NT2/D1 (cell line): ENCODE measurements around the gene CAMK2D.

Experiments used
- SUZ12 ChIP-seq: IDR thresholded peaks from 2 replicates; pipeline ENCODE4 v1.6.1; 2011; ENCODE audit not compliant: insufficient read length, insufficient read depth; ENCODE audit errors: extremely low read depth
- YY1 ChIP-seq: IDR thresholded peaks from 2 replicates; pipeline ENCODE4 v1.6.1; 2011; ENCODE audit not compliant: insufficient read length, insufficient read depth
- ZNF274 ChIP-seq: IDR thresholded peaks from 2 replicates; pipeline ENCODE4 v1.6.1; 2011; ENCODE audit warnings: mild to moderate bottlenecking, low read depth, low read length

DNA sequence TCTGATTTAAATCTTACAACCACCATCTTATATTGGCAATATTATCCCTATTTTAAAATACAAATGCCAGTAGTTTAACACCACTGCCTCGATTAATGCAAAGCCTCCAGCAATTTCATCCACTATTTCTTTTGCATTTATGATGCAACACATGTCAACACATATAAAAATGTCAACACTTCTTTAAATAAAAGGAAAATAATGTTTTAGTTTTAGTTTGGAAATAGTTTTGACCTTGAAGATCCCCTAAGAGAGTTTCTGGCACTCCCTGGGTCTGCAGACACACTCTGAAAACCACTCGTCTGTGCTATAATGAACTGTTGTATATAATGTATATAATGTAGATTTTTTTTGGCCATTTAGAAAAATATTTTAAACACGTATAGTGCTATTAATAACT is 99.0 kb downstream of the CAMK2D start:
- TF ChIP-seq YY1 (no peak), ZNF274 (no peak), SUZ12 (no peak)
